GM19324 (cell line): ENCODE measurements around the gene CDH23.

Source experiments
- ATAC-seq: cut with Tn5 transposase; IDR thresholded peaks from one replicate; pipeline ENCODE4 v1.9.1; 2021; ENCODE audit warnings: mild to moderate bottlenecking, moderate library complexity; ENCODE audit not compliant: unreplicated experiment, low FRiP score

Gene CDH23

GRCh38 chr10:71390921-71391690 lies 5.6 kb upstream of the CDH23 start:
- no peak for ATAC-seq

- no peak for ATAC-seq
Observed at GRCh38 chr10:71391701-71392100, 5.0 kb upstream of the CDH23 start.

GRCh38 chr10:71392292-71392691 lies 4.4 kb upstream of the CDH23 start:
- ATAC-seq, result no peak

- ATAC-seq, result no peak
Observed at GRCh38 chr10:71392791-71393781, 3.6 kb upstream of the CDH23 start.

- no peak for ATAC-seq
Observed at GRCh38 chr10:71393841-71394475, 2.8 kb upstream of the CDH23 start.

GRCh38 chr10:71394926-71395562 lies 1.7 kb upstream of the CDH23 start:
- ATAC-seq, result no peak

- ATAC-seq, result no peak
Observed at GRCh38 chr10:71395621-71396020, 1.1 kb upstream of the CDH23 start.

GRCh38 chr10:71396084-71396710 lies 523 bp upstream of the CDH23 start:
- no peak for ATAC-seq

- ATAC-seq, result no peak
Observed at GRCh38 chr10:71397296-71398212, 834 bp downstream of the CDH23 start.

GRCh38 chr10:71398976-71399375 lies 2.3 kb downstream of the CDH23 start:
- no peak for ATAC-seq

GRCh38 chr10:71399946-71400345 lies 3.2 kb downstream of the CDH23 start:
- no peak for ATAC-seq

GRCh38 chr10:71401056-71401455 lies 4.3 kb downstream of the CDH23 start:
- no peak for ATAC-seq

- no peak for ATAC-seq
Observed at GRCh38 chr10:71402005-71402404, 5.3 kb downstream of the CDH23 start.

GRCh38 chr10:71404503-71405295 lies 8.0 kb downstream of the CDH23 start:
- ATAC-seq, result no peak

- ATAC-seq, result no peak
Observed at GRCh38 chr10:71406878-71407277, 10.2 kb downstream of the CDH23 start.

- no peak for ATAC-seq
Observed at GRCh38 chr10:71408436-71409225, 11.9 kb downstream of the CDH23 start.

GRCh38 chr10:71409516-71410104 lies 12.9 kb downstream of the CDH23 start:
- no peak for ATAC-seq
